MCF 10A (cell line): ENCODE measurements around the gene ABCD2. TPM values are rescaled to one million over a fixed set of nuclear protein-coding genes. Genes with fewer than 3 reads are reported as not detected.

Experiments
- BruUV-seq: library from RNA; stranded (reverse); fragments of 400-500 nt; replicated peaks from 2 replicates; lab custom pipeline; 2021; lab: Mats Ljungman, UMichigan
- CTCF ChIA-PET: fragments of 300-600 bp; sonication (Branson Sonifier 250); formaldehyde crosslinking; extraction: SDS; loops from one replicate; lab custom pipeline; 2021; ENCODE audit warnings: antibody characterized with exemption, inconsistent platforms; lab: Yijun Ruan, JAX
- POLR2A ChIA-PET: fragments of 300-600, 350-650 bp; sonication (Branson Sonifier 250); formaldehyde crosslinking; extraction: SDS; loops from one replicate; lab custom pipeline; 2020; ENCODE audit warnings: antibody characterized with exemption, inconsistent platforms; lab: Yijun Ruan, JAX
- DNase-seq: peaks from one replicate; pipeline ENCODE4 v3.0.0-alpha.2; 2018; ENCODE audit not compliant: unreplicated experiment
- H3K27ac Mint-ChIP-seq: one replicate; pipeline ENCODE4 v1.8.0; 2022; ENCODE audit warnings: mild to moderate bottlenecking, low read depth, mixed read lengths; ENCODE audit not compliant: unreplicated experiment
- H3K27me3 Mint-ChIP-seq: one replicate; pipeline ENCODE4 v1.8.0; 2022; ENCODE audit warnings: mixed read lengths; ENCODE audit not compliant: insufficient read depth, unreplicated experiment
- H3K36me3 Mint-ChIP-seq: one replicate; pipeline ENCODE4 v1.8.0; 2022; ENCODE audit warnings: mild to moderate bottlenecking, moderate library complexity, mixed read lengths; ENCODE audit not compliant: insufficient read depth, unreplicated experiment
- H3K4me1 Mint-ChIP-seq: one replicate; pipeline ENCODE4 v1.8.0; 2022; ENCODE audit warnings: mixed read lengths; ENCODE audit not compliant: insufficient read depth, unreplicated experiment
- H3K4me3 Mint-ChIP-seq: one replicate; pipeline ENCODE4 v1.8.0; 2022; ENCODE audit warnings: mild to moderate bottlenecking, moderate library complexity, mixed read lengths; ENCODE audit not compliant: unreplicated experiment
- H3K9me3 Mint-ChIP-seq: one replicate; pipeline ENCODE4 v1.8.0; 2022; ENCODE audit warnings: mixed read lengths; ENCODE audit not compliant: unreplicated experiment
- CTCF ChIP-seq: fragments of 200-600 bp; IDR thresholded peaks from one replicate; pipeline ENCODE4 v1.8.0; 2022; ENCODE audit warnings: antibody characterized with exemption, mild to moderate bottlenecking; ENCODE audit not compliant: unreplicated experiment
- intact Hi-C: fragments of 100-400 bp; cut with micrococcal nuclease; formaldehyde crosslinking; loops from 2 replicates; pipeline ENCODE4 v1.14.1; 2022
- total RNA-seq: library from RNA; stranded (reverse); gene quantifications from 2 replicates; pipeline ENCODE4 v1.2.3, GENCODE V29; 2022

Gene ABCD2
- total RNA-seq, 1 experiment from 2014 or later: 0.42 TPM

- ChIA-PET CTCF (interaction anchor here (0.7 to 0.8 kb wide), 3 partner anchors 41 to 209 kb away, joined by 3 read pairs; no protein-coding TSS in a partner anchor), POLR2A (no interaction called here)
- Mint-ChIP-seq H3K36me3 (no peaks in the 10 kb centered on the region), H3K27me3 (no peaks in the 10 kb centered on the region), H3K4me1 (no peaks in the 10 kb centered on the region), H3K9me3 (no peaks in the 10 kb centered on the region), H3K27ac (no peak overlapping the region), H3K4me3 (no peak overlapping the region)
- no TSS peak for BruUV-seq
- no peak for TF ChIP-seq CTCF
- no peak for DNase-seq
- intact Hi-C loops: no loop called here
Observed at GRCh38 chr12:39574785-39575497, 44.7 kb downstream of the ABCD2 start.

GRCh38 chr12:39574378-39574777 lies 45.2 kb downstream of the ABCD2 start:
- Mint-ChIP-seq H3K4me1 (no peaks in the 10 kb centered on the region), H3K27ac (no peak overlapping the region), H3K4me3 (no peak overlapping the region), H3K36me3 (no peaks in the 10 kb centered on the region), H3K27me3 (no peaks in the 10 kb centered on the region), H3K9me3 (no peaks in the 10 kb centered on the region)
- ChIA-PET POLR2A (no interaction called here), CTCF (interaction anchor here (0.7 to 0.8 kb wide), 2 partner anchors 209 to 545 kb away, joined by 3 read pairs; no protein-coding TSS in a partner anchor)
- no peak for DNase-seq
- TF ChIP-seq CTCF: no peak
- intact Hi-C loops: no loop called here
- no TSS peak for BruUV-seq

- CTCF ChIA-PET: interaction anchor here (0.7 kb wide), 1 partner anchor 545 kb away, joined by 3 read pairs; no protein-coding TSS in a partner anchor
- no peaks in the 10 kb centered on the region for H3K4me1 Mint-ChIP-seq
- DNase-seq: no peak
Observed at GRCh38 chr12:39573971-39574370, 45.6 kb downstream of the ABCD2 start.

More at GRCh38 chr12:39573971-39574370, 45.6 kb downstream of the ABCD2 start:
- intact Hi-C loops: no loop called here
- H3K27me3 Mint-ChIP-seq: no peaks in the 10 kb centered on the region
- no peak for TF ChIP-seq CTCF
- no TSS peak for BruUV-seq
- no peak overlapping the region for H3K4me3 Mint-ChIP-seq
- no peaks in the 10 kb centered on the region for H3K36me3 Mint-ChIP-seq
- POLR2A ChIA-PET: no interaction called here
- H3K27ac Mint-ChIP-seq: no peak overlapping the region
- no peaks in the 10 kb centered on the region for H3K9me3 Mint-ChIP-seq
